Hypothalamus (tissue), 51 donors: Measurements from ENCODE around the gene DNM3.
"Not testable (repeated sequence)": the region's sequence is repeated elsewhere in the genome, so short reads cannot be mapped to it uniquely, and the experiment has no call there.

Source experiments
- DNase-seq, 51 donors: peaks; one replicate each; lab custom pipeline; 2025; lab: John Stamatoyannopoulos, UW

DNM3 gene

DNA sequence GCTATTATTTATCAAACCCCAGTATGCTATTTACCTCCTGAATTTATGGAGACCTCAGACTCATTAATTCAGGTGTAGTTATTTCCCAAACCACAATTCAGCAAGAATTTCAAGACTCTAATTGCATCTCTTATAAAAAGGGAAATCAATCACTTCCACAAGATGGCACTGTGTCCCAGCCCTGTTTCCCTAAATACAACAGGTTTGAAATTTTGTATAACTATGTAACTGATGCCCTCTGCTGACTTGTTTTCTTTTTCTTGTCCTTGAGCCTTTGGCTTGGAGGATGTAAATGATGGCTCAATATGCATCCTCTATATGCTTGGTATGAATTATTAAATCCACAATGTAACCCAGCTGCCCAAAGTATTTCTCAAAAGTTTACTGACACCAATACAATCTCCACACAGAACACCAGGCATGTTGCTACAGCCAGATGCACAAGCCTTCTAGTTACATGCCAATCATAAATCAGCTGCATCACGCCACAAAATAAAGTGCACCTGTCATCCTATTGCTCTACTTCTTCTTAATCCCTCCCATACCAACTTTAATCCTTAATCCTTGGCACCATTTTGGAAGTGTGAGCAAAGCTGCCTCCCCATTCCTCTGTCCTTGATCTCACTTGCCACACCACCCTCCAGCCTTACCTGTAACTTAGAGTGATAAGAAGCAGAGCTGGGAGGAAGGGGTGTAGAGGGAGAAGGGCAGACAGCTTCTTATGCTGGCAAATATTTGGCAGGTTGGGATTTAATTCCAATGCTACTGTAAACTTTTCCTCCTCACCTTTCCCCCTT is 588.2 kb downstream of the DNM3 start:
- peak in 10 of 51 donors; percentile 1 to 35 (median 4) for DNase-seq

DNA sequence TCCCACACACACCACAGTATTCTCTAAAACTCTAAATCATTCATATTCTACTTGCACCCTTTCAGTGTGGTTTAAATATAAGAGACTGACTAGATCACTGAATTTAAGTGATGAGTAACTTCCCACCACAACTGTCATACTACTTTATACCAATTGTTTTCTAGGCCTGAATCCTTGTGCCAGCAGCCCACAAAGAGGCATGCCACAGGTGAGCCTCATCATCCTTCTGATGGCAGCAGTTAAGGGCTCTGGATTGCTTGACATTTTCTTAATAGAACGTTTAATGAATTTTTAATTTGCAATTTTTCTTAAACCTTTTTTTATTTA is 588.8 kb downstream of the DNM3 start:
- DNase-seq = no peak

DNA sequence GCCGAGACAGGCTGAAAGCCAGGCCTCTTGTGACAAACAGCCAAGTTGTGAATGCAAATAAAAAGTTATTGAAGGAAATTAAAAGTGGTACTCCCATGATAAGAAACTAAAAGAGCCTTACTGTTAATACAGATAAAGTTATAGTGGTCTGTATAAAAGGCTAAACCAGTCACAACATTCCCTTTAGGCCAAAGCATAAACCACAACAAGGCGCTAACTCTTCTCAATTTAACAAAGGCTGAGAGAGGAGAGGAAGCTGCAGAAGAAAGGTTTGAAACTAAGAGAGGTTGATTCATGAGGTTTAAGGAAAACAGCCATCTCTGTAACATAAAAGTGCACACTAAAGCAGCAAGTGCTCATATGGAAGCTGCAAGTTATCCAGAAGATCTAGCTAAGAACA is 589.9 kb downstream of the DNM3 start:
- no peak for DNase-seq

DNA sequence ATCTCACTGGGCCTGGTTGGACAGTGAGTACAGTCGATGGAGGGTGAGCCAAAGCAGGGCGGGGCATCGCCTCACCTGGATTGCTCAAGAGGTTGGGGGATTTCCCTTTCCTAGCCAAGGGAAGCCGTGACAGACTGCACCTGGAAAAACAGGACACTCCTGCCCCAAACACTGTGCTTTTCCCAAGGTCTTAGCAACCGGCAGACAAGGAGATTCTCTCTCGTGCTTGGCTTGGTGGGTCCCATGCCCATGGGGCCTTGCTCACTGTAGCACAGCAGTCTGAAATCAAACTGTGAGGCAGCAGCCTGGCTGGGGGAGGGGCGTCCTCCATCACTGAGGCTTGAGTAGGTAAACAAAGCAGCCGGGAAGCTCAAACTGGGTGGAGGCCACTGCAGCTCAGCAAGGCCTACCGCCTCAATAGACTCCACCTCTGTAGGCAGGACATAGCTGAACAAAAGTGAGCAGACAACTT is 590.5 kb downstream of the DNM3 start:
- no peak for DNase-seq

DNA sequence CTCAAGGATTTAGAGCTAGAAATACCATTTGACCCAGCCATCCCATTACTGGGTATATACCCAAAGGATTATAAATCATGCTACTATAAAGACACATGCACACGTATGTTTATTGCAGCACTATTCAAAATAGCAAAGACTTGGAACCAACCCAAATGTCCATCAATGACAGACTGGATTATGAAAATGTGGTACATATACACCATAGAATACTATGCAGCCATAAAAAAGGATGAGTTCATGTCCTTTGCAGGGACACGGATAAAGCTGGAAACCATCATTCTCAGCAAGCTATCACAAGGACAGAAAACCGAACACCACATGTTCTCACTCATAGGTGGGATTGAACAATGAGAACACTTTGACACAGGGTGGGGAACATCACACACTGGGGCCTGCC is 595.9 kb downstream of the DNM3 start:
- not testable (repeated sequence) for DNase-seq

DNA sequence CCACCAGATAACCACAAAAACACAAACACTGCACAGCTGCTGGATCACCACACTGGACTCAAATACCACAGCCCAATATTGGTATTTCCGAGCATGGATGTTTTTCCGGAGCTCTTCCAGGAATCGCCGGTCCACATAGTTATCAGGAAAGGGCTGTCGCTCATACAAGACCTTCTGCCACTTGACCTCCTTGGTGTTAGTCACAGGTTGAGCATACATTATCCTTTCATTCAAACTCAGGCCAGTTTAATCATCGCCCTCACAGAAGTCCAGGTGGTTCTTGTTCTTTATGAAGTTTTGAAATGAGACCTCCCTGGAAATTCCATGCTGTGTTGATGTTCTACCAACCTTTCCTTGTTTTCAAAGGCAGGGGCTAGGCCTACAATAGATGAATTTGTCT is 601.1 kb downstream of the DNM3 start:
- DNase-seq = no peak

DNA sequence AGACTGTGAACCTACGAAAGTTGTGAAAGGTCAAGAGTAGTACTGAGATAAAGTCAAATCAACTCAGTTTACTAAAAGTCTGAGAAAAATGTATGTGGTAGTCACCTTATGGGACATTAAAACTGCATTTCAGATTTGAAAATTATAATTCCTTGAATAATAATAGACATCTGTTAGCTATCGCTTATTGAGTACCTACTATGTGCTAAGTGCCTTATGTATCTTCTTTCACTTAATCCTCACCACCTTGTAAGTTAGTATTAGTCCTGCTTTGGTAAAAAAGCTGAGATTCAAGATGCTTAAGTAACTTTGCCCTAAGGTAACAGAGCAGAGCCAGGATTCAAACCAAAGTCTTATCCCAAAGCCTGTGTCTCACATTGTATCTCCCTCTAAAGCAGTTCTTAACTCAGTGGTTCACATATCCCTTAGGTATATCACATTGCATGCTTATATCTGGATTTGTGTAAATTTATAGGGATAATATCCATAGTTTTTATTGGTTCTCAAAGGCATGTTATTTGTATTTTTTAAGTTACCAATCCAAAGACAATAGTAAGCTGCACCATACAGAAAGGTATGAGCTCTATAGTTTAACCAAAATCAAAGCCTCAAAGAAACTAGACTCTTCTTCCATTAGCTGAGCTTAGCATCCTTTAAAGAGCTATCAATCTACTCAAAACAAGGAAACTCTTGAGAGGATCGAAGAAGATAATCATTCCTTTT is 601.7 kb downstream of the DNM3 start:
- no peak for DNase-seq

DNA sequence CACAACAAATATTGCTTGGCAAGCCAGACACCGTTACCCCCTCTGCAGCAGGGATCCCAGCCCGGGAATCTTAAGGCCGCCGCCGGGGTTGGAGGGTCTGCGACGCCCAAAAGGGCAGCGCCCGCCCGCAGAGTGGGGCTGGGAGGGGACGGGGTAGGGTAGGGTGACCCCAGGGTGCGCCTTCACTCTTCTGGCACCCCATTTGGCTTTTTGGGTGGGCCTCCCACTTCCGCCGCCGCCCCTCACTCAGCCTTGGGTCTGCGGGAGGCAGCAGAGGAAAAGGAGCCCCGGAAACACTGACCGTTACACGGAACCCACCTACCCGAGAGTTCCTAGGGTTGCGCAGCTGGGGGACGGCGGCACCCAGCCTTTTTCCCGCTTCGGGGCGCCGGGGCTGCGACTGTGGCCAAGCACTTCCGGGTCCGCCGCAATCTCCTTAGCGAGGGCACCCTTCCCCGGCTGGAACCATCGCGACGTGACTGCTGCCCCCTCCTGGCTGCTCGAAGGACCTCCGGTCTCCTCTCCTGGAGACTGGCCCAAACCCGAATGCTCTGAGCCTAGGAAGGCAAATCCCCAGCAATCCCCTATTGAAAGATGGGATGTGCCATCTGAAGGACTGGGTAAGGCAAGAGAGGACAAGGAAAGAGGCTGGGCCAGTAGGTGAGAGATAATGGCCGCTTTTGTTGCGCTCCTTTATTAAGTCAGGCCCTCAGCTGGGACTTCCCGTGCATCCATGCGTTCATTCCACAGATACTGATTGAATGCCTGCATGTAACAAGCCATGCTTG is 602.6 kb downstream of the DNM3 start, which contains the start of gene PIGC:
Gene PIGC, minus strand, starts transcription at position 404 of the 788 bp plus-strand sequence. CDS start 1,447 bp downstream, outside the sequence.
- peak; percentile 20 to 90 (median 78) for DNase-seq

DNA sequence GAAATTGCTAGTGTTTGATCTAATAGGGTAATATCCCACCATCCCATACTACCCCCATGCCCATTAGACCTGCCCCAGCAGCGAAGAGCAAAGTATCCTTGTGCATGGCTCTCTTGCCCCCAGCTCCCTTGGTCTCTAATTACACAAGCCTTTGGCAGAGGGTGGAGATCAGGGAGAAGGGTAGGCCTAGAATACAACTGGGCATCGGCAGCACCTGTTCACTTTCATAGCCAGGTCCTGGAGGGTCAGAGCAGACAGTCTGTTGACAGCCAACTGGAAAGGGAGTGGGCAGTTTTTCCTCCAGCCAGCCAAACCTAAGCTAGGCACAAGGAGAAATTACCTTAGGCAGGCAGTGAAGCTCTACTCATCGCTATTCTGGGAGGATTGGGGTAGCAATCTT is 605.2 kb downstream of the DNM3 start:
- DNase-seq = no peak

DNA sequence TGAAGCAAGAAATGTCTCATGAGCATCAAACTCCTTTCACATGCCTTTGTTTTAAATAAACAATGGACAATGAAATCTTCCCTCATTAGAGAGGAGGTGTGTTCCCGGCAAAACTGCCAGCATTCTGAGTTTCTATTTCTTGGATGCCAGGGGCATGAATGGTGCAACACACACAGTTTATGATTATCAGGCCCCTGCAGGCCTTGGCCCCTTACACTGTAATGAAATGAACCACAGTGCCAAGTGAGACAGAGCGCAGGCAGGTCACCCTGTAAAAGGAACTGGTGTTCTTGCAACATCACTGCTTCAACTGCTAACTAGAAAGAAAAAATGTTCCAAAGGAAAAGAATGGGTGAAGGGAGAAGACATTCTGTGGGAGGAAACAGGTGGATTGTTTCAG is 606.3 kb downstream of the DNM3 start:
- DNase-seq = no peak

DNA sequence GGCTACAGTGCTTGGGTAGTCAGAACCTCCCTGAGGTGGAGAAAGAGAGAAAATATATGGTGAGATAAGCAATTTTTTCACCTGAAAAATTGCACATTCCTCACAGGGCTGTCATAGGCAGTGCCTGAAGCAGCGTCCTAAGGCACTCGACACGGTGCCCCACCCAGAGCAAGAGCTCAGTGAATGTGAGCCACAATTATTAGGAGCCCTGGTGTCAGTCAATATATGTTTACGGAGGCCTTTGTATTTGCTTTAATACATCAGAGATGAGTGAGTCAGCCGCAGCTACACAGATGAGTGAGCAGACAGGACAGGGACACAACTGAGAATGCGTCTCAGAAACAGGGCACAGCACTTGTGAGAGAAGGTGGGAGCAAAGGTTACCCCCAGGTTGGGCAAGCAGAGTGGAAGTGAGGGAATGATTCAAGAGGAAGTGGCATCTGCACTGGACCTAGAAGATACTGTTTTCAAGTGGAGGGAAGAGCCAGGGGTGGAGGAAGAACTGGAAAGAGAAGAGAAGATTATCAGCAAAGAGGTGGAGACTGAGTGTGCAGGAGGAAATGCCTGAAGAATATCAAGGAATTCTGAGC is 607.8 kb downstream of the DNM3 start:
- no peak for DNase-seq

DNA sequence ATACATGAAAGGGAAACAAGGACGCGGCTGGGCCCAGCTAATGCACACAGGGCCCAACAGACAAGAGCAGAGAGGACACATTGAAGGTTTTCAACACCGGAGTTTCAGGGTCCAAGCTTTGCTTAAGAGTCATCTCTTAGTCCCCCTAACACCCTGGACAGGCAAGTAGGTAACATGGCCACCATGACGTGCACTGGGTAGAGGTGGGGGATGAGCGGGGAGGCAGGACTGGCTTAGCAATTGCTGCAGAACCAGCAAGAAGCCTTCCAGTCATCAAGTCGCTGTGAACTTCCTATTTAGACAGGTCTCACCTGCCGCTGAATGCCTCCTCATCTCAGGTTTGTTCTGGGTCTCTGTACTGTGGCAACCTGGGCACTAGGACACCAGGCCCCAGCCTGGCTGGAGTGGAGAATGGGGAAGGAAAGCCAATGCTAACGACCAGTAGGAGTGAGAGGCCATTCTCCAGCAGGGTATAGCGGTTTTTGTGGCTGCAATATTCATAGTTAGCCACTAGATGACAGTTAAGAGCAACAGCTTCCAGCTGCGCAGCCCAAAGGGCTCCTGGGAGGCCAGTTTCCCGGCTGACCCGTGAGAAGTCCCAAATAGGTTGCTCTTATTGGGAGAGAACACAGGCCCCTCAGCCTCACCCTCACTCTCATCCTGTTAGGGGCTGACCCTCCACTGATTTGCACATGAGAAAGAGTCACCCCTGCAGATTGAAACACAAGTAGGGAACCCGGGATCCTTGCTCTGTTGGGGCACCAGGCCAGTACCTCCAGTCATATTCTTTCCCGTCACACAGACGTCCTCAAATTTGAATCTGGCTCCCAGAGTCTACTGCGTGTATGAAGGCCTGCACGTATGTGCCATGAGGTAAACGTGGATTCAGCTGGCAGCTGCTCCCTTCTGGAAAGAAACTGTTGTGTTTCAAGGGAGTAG is 608.6 kb downstream of the DNM3 start:
- peak in 24 of 51 donors; percentile 1 to 41 (median 18) for DNase-seq

DNA sequence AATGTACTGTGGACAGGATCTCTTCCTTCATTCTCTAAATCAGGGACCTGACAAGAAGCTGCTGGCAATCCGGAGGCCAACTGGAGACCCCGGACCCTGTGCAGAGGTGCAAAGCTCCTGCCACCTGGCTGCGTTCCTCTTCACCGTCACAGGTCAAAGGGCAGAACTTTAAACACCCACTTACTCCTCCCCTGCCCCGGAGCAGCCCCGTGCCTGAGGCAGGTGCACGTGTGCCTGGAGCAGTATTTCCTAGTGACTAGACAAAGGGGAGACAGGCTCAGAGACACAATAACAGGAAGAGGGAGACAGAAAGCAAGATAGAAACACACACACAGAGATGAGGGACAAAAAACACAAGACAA is 609.2 kb downstream of the DNM3 start:
- no peak for DNase-seq

DNA sequence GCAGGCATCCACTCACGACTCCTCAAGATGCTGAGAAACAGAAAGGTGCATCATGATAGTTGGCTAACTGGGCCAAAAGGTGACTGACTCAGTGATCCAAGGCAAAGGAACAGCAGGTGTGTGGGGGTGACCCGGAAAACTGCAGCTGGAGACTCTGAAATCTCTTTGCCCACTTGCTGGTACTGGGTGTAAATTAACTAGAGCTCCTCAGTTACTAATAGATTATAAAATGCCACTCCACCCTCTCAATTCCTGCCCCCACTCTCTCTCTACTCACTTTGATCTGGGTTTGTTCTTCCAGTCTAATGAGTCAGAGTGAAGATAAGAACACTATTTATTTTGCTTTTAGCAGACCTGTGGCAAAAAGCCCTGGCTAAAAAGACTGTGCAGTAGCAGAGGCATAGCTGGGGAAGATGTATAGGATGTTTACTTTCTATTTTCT is 609.7 kb downstream of the DNM3 start:
- peak in 1 of 51 donors; percentile 37 for DNase-seq

DNA sequence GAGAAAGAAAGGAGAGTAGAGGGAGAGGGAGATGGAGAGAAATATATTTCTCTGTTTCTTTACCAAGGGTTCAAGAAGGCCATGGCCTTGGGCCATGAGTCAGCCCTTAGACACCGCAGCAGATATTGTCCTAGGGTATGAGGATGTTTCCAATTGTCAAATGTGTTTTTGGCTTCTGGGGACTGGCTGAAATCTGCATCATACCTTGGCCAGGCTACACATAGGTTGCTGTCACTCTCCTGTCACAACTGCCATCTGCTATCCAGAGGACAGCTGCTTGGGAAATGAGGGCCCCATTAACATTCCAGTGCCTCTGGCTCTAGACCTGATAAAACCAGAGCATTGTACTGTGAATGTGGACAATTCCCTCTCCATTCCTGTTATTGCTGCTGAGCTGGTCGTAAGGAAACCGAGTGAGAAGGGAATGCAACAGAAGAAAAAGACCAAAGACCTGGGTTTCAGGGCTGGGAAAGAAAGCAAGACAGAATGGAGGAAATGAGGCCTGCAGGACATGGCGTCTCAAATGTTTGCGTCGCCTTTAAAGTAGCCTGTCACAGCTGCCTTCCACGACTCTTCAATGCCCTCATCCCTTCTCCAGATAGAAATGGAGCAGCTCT is 611.3 kb downstream of the DNM3 start:
- DNase-seq = no peak

DNA sequence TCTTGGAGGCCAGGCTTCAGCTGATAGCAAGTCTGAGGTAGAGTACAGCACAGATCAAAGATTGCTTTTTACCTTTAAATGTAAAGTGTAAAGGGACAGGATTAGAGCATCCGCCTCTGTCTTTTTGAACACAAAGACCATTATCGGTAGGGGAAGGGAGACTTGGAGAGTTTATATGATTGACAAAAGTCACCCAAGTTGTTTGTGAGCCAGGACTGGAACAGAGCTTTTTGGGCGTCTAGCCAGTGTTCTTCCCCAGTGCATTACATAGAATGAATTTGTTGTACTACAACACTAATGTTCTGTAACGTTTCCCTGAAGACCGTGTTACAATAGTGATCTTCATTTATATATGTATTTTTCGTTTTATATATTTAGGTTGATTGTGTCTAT is 611.9 kb downstream of the DNM3 start:
- DNase-seq = no peak

DNA sequence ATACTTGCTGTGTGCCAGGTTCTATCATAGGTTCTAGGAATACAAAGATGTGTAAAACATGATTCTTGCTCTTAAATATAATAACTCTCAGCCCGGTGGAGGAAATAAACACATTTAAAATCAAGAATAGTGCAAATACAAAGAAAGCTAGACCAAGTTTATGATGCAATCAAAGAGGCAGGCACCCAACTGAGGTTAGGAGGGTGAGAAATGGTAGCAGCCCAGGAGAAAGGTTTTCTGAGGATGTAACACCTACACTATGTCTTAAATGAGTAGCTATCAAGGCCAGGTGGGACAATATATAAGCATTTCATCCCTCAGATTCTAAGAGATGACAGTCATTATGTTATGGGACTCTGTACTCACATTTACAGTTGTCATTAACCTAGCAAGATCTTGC is 612.3 kb downstream of the DNM3 start:
- DNase-seq = no peak

DNA sequence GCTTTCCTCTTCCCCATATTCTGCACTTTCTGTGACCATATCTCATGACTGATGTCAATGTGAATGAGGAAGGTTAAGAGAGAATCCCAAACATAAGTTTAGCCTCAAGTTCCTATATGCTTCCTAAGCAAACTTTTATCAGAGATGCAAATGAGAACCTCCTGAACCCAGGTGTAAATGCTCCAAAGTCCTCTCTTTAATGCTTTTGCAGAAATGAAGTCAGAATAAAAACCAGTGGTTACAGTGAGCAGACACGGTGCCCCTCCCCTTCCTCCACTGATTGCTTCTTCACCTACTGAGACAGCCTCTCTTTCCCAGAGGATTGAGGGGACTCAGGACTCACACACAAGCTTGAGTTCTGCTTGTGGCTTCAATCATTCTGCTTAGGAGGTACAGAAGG is 614.2 kb downstream of the DNM3 start:
- DNase-seq = no peak

DNA sequence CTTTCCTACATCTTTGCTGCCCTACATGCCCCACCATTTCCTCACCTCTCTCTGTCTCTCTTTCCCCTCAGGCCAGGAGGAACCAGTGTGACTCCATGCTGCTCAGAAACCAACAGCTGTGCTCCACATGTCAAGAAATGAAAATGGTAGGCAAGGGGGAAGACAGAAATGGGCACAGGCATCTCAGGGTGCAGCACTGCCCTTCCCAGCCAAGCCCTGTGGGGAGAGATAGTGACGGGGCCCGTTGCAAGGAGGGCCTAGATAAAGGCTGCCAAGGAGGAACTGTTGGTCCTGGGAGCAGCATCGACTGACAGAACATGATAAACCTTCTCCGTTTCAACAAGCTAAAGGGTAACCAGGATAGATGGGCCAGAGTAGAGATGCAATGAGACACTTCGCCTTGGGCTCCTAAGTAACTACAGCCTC is 615.1 kb downstream of the DNM3 start:
- no peak for DNase-seq
